Cortex of kidney (tissue), 1 donor: Measurements from ENCODE around the gene OR4K15.
"Not testable (repeated sequence)": the region's sequence is repeated elsewhere in the genome, so short reads cannot be mapped to it uniquely, and the experiment has no call there.

Experiments
- DNase-seq: peaks from one replicate; lab custom pipeline; 2025; lab: John Stamatoyannopoulos, UW

The OR4K15 gene

DNA sequence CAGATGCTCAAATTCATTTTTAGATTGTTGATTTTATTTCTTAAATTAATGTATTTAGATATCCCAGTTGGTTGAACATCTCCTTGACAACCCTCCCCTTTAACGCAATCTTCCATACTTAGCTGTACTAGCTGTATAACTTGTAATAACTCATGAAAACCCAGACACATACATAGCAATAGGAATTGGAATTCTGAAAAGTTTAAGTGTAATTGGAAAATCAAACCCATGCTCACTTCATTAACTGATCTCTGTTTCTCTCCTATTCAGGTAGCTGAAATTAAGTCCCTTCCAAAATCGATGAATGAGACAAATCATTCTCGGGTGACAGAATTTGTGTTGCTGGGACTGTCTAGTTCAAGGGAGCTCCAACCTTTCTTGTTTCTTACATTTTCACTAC lies at the start of gene OR4K15:
Gene OR4K15, plus strand, starts transcription at position 301 of the 400 bp plus-strand sequence. Its CDS starts 0 bp downstream, at position 301.
- no peak for DNase-seq

- DNase-seq = no peak
Observed at GRCh38 chr14:19930617-19931016, 44.8 kb upstream of the OR4K15 start, which contains the start of gene OR4K1. Gene OR4K1 (plus strand): TSS chr14:19930917. CDS start chr14:19935667, 4,750 bp downstream.

- DNase-seq = no peak
Observed at GRCh38 chr14:19941668-19942067, 33.7 kb upstream of the OR4K15 start.

DNA sequence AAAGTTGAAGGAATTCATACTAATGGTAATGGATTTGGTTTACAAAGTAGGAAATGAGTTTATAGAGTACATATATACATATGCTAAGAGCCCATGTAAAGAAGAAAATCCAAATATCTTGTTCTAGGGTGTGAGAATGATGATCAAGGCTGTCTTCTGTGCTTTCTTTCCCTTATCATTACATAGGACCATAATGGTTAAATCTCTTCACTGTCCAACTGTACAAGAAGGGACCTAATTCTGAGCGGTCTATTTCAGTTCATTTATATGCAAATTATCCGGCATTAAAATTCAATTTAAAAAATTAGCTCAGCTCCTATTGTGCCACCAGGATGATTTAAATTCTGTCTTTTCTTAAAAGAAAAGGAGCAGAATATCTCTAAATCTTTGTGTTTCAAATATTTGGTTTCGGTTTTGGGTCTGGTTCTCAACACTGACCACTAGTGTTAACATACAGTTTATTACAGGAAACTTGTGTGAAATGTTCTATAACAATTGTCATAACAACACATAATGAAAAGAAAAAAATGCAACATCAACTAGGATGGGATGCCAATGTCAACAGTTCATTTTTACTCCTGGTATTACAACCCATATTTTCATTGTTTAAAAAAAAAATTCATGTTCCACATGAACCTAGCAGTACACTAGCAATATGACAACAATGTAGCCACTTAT lies 27.8 kb upstream of the OR4K15 start:
- no peak for DNase-seq

GRCh38 chr14:19949218-19949617 lies 26.2 kb upstream of the OR4K15 start:
- no peak for DNase-seq

- not testable (repeated sequence) for DNase-seq
Observed at GRCh38 chr14:19969735-19970134, 5.7 kb upstream of the OR4K15 start.

- no peak for DNase-seq
Observed at GRCh38 chr14:19974844-19975243, 547 bp upstream of the OR4K15 start.

DNA sequence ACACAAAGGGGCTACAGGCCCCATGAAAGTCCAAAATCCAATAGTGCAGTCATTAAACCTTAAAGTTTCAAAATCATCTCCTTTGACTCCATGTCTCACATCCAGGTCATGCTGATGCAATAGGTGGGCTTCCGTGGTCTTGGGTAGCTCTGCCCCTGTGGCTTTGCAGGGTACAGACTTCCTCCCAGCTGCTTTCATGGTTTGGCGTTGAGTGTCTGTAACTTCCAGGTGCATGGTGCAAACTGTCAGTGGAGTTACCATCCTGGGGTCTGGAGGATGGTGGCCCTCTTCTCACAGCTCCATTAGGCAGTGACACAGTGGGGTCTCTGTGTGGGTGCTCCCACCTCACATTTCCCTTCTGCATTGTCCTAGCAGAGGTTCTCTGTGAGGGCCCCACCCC lies 18.0 kb downstream of the OR4K15 start:
- DNase-seq = no peak

DNA sequence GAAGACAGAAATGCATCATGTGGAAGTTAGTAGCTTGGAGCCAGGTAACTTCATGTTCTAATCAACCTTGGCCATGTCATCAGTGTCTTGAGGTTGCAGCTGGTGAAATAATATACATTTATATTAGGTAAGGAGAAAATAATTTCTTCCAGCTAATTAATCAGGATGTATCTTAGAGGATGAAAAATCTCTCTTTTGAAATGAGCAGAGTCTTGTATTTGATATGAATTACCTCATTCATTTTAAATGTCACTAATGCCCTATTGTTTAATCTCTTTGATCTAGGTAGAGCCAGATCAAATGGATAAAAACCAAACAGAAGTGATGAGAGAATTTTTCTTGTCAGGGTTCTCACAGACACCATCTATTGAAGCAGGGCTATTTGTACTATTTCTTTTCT lies 26.5 kb downstream of the OR4K15 start, which contains the start of gene OR4Q2:
Gene OR4Q2, plus strand, starts transcription at position 301 of the 400 bp plus-strand sequence.
- DNase-seq = no peak

DNA sequence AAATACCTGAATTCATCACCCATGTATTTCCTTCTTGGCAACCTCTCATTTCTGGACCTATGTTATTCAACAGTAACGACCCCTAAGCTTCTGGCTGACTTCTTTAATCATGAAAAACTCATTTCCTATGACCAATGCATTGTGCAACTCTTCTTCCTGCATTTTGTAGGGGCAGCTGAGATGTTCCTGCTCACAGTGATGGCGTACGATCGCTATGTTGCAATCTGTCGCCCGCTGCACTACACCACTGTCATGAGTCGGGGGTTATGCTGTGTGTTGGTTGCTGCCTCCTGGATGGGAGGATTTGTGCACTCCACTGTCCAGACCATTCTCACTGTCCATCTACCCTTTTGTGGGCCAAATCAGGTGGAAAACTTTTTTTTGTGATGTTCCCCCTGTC lies 26.9 kb downstream of the OR4K15 start:
- DNase-seq = no peak

DNA sequence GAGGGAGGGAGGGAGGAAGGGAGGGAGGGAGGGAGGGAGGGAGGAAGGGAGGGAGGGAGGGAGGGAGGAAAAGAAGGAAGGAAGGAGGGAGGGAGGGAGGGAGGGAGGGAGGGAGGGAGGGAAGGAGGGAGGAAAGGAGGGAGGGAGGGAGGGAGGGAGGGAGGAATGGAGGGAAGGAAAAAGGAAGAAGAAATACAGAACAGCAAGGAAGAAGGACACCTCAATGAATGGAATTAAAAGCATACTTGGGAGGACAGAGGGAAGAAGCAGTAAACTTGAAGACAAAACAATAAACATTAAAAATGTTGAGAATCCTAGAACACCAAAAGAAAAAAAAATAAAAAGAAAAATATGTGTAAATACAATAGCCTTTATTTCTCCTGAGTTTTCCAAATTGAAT lies 32.8 kb downstream of the OR4K15 start:
- no peak for DNase-seq

- DNase-seq = no peak
Observed at GRCh38 chr14:20019257-20019865, 44.0 kb downstream of the OR4K15 start, which contains the start of gene OR4K14. Gene OR4K14 (minus strand): TSS chr14:20019307. CDS start chr14:20015193, 4,114 bp downstream.
